ENCODE results near the gene RNF167.

Gene RNF167

DNA sequence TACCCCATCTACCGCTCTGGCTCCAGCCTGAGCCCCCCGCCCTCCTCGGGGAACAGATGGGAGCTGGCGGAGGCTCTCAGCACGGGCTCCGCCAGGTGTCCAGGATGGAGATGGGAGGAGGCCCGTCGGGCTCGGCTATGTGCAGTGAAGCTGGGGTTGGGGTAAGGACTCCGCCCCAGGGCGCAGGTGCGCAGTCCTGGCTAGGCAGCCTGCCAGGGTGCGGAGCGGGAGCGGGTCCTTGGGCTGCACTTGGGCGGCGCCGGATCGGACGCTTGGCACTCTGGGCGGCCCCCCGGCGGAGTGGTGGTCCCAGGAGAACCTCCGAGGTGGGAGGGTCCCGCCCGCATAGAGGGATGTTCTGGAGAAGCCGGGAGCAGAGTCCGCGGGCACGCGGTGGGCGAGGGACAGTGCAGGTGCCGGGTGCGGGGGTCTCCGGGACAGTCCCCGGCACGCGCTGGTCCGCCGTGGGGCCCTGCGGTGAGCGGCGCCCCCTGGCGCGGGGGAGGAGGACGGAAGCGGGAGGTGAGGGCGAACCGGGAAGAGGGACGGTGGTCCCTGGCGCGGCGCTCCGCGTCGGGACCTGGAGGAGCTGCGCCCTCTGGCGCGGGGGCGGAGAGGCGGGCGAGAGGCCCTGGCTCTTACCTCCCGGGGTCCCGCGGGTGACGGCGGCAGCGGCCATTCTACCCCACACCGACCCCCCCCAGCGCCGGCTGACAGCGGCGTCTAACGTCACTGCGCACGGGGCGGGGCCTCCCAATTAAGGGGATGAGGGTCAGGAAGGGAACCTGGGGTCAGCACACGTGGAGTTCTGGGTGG, 47.1 kb downstream of the RNF167 start, which contains the start of gene CAMTA2:
CAMTA2 (minus strand) TSS at position 725 of the 816 bp plus-strand sequence. CDS start 1,453 bp downstream, outside the sequence.
- peak; percentile 14 to 69 for DNase-seq

DNA sequence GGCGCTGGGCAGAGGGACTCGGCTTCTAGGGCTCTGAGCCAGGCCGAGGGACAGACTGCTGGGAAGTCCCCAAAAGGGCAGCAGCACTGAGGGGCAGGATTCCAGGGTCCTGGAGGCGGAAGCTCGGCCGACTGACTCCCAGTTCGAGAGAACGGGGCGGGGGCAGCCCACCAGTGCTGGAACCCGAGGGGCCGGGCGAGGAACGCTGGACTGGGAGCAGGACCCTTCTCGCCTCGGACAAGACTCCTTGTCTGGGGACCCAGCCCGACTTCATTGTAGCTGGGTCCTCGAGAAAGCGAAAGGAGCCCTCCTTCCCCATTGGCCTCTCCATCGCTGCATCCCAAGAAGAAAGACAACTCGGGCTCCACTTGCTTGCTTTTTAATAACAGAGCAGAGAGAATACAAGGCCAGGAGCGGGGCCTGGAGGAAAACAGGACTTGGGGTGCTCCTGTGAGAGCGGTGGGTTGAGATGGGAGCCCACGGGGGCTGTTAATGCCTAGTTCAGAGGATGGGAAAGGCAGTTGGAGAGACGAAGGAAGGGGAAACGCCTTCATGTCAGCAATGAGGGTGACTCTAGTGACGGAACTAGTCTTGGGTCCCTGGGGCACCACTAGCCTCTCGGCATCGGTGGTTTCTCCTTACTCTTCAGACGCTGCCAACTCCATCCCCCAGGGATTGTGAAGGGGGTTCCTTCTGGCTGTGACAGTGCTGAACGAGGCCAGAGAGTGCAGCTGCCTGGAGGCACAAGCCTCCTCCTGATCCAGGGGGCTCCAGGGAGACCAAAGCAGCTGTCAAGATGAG, 47.9 kb downstream of the RNF167 start:
- DNase-seq = no peak

DNA sequence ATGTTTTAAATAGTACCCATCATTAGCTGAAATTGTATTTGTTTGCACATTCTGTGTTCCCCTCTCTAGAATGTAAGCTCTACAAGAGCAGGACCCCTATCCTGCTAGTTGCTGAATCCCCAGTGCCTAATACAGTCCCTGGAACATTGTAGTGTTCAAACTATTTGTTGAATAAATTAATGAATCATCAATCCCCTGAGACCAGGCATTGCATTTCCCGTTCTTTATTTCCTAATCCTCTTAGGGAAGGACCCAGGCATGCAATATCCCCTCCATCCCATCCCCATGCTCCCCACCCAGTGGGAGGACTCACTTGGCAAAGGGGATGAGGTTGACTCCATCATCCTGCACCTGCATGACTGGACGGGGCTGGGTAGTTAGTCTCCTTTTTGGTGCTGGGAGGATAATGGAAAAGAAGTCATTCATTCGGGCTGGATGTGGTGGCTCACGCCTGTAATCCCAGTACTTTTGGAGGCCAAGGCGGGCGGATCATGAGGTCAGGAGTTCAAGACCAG, 54.1 kb downstream of the RNF167 start:
- no peak for DNase-seq

Measured in NCI-H187 (cell line).